GM18520 (cell line): ENCODE data around the gene TRAT1.
A peak's percentile ranks its signal among the peaks of the same experiment; 100 is the strongest.
"Not testable (repeated sequence)": the region's sequence is repeated elsewhere in the genome, so short reads cannot be mapped to it uniquely, and the experiment has no call there.

ENCODE experiments used
- ATAC-seq: cut with Tn5 transposase; IDR thresholded peaks from one replicate; pipeline ENCODE4 v1.9.1; 2021; ENCODE audit not compliant: unreplicated experiment

The TRAT1 gene

GRCh38 chr3:108822123-108822897, at the start of gene TRAT1:
Gene TRAT1, plus strand, starts transcription at chr3:108822786. Its CDS starts 142 bp downstream, at chr3:108822928.
- no peak for ATAC-seq

- no peak for ATAC-seq
These were observed 46.9 kb upstream of the TRAT1 start for GRCh38 chr3:108775649-108776048.

- no peak for ATAC-seq
These were observed 43.1 kb upstream of the TRAT1 start for GRCh38 chr3:108779496-108779895.

- no peak for ATAC-seq
These were observed 42.4 kb upstream of the TRAT1 start for GRCh38 chr3:108780235-108780634.

GRCh38 chr3:108791473-108791872, 31.1 kb upstream of the TRAT1 start:
- ATAC-seq: no peak

- no peak for ATAC-seq
These were observed 18.1 kb upstream of the TRAT1 start for GRCh38 chr3:108804437-108804836.

- ATAC-seq: no peak
These were observed 17.6 kb upstream of the TRAT1 start for GRCh38 chr3:108804966-108805365.

GRCh38 chr3:108806316-108806715, 16.3 kb upstream of the TRAT1 start:
- ATAC-seq: peak; percentile 70

GRCh38 chr3:108818404-108818803, 4.2 kb upstream of the TRAT1 start:
- peak; percentile 73 for ATAC-seq

- ATAC-seq: no peak
These were observed 2.0 kb upstream of the TRAT1 start for GRCh38 chr3:108820586-108820985.

GRCh38 chr3:108823227-108823626, 641 bp downstream of the TRAT1 start:
- no peak for ATAC-seq

GRCh38 chr3:108823803-108824202, 1.2 kb downstream of the TRAT1 start:
- not testable (repeated sequence) for ATAC-seq

- ATAC-seq: no peak
These were observed 4.0 kb downstream of the TRAT1 start for GRCh38 chr3:108826309-108827187.

GRCh38 chr3:108830381-108830780, 7.8 kb downstream of the TRAT1 start:
- ATAC-seq: no peak

GRCh38 chr3:108830991-108831614, 8.5 kb downstream of the TRAT1 start:
- ATAC-seq: no peak

- no peak for ATAC-seq
These were observed 11.0 kb downstream of the TRAT1 start for GRCh38 chr3:108833611-108834010.

- no peak for ATAC-seq
These were observed 12.0 kb downstream of the TRAT1 start for GRCh38 chr3:108834551-108834950.

- peak; percentile 45 for ATAC-seq
These were observed 12.5 kb downstream of the TRAT1 start for GRCh38 chr3:108835101-108835500.

- ATAC-seq: no peak
These were observed 15.8 kb downstream of the TRAT1 start for GRCh38 chr3:108838436-108838835.

GRCh38 chr3:108845709-108846293, 23.2 kb downstream of the TRAT1 start:
- ATAC-seq: no peak

GRCh38 chr3:108847187-108847586, 24.6 kb downstream of the TRAT1 start:
- ATAC-seq: no peak
